CD4-positive, alpha-beta T cell treated with Interleukin-4 for 1 hour (primary cell): ENCODE results near the gene STOML1.

Experiments used
- DNase-seq, 2 donors: peaks; one replicate each; pipeline ENCODE4 v3.0.0-alpha.2; 2020 to 2022

Gene STOML1, protein sequence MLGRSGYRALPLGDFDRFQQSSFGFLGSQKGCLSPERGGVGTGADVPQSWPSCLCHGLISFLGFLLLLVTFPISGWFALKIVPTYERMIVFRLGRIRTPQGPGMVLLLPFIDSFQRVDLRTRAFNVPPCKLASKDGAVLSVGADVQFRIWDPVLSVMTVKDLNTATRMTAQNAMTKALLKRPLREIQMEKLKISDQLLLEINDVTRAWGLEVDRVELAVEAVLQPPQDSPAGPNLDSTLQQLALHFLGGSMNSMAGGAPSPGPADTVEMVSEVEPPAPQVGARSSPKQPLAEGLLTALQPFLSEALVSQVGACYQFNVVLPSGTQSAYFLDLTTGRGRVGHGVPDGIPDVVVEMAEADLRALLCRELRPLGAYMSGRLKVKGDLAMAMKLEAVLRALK

DNA sequence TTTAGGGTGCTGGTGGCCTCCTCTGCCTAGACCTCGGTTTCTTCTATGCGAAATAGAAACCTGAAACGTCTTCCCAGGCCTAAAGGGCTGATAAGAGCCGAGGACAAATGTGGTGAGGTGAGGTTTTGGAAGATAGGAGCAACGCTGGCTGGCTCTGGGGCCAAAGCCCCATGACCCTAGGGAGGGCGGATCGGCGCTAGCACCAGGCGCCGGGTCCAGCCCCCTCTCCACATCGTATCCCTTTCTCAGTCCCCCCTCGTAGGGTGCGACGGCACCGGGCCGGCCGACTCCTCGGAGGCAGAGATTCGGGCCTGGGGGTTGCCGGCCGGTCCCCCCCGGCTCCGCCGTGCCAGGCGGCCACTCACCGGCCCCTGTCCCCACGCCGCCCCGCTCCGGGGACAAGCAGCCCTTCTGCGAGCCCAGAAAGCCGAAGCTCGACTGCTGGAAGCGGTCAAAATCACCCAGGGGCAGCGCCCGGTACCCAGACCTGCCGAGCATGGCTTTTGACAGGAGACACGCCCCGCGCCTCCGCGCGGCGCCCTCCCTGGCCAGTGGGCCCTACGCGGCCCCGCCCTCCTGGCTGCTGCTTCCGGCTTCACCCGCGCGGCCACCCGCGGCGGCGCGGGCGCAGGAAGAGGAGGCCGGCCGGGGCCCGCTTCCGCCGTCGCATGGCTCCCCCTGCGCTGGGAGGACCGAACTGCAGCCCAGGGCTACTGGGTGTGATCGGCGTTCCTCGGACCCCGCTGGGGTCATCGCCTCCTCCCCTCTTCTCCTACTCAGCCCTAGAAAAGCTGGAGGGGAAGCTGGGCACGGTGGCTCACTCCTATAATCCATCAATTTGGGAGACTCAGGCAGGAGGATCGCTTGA lies at the start of gene STOML1:
Gene STOML1 (minus strand): TSS at position 570 of the 868 bp plus-strand sequence. CDS start 72 bp downstream, at position 498.
- DNase-seq = peak; percentile 92 to 95

DNA sequence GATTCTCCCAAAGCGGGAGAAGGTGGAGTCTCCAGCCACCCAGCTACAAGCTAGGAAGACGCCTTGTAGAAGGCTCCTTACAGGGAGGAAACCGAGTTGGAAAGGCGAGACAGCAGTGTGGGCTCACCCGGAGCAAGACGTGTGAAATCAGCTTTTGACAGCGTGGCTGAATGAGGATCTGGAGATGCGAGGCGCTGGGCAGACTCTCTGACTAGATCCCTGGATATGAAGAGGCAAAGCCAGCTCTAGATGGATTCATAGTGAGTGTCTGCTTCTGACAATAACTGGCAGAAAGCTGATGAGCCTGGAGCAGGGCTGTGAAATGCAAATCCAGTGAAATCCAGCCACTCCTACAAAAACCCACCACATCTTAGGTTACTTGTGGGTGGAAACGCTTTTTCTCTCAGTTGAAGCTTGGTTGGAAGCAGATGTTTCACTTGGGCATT lies 49.2 kb upstream of the STOML1 start:
- DNase-seq = no peak

DNA sequence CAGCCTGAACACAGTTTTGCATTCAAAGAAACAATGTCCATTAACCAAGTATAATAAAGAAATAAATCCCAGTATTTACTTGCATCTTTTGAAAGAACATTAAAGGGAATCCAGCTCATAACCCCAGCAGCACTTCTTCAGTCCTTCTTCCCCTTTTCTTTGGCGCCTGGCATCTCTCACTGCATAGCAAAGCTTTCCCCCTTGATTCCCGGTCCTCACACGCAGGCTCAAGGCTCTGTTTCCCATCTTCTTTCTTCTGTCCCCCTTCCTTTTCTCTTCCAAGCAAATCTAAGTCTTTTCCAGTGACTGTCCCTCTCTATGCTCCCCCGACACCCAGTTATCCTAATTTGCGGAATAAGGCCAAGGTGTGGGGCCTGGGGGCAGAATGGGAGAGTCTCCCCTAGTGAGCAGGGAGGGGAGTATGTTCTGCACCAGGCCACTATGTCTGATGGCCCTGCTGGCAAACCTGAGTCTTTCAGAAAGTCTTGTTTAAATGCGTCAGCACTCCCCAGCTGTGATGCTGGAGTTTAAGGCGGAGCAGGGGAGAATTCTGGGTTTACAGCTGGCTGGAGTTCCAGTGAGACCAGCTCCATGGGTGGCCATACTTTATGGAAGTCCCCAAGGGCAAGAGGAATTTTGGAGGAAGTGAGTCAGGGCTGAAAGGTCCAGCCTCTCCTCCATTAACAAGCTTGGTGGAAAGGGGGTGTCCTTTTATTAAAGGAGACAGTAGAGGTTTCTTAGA lies 48.2 kb upstream of the STOML1 start:
- no peak for DNase-seq

DNA sequence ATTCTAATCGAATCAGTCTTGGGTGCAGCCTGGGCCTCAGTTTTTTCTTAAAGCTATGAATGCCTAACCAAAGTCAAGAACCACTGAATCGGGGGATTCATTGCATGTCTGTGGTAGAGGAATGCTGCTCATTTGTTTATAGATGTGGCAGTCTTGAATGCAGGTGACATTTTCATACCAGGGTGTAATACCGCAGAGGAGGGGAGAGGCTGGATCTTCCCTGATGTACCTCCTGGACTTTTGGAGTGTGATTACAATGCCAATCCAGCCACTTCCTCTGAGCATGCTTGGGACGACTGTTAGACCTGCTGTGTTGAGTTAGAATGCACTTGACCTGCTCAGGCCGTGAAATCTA lies 47.5 kb upstream of the STOML1 start:
- DNase-seq = no peak

DNA sequence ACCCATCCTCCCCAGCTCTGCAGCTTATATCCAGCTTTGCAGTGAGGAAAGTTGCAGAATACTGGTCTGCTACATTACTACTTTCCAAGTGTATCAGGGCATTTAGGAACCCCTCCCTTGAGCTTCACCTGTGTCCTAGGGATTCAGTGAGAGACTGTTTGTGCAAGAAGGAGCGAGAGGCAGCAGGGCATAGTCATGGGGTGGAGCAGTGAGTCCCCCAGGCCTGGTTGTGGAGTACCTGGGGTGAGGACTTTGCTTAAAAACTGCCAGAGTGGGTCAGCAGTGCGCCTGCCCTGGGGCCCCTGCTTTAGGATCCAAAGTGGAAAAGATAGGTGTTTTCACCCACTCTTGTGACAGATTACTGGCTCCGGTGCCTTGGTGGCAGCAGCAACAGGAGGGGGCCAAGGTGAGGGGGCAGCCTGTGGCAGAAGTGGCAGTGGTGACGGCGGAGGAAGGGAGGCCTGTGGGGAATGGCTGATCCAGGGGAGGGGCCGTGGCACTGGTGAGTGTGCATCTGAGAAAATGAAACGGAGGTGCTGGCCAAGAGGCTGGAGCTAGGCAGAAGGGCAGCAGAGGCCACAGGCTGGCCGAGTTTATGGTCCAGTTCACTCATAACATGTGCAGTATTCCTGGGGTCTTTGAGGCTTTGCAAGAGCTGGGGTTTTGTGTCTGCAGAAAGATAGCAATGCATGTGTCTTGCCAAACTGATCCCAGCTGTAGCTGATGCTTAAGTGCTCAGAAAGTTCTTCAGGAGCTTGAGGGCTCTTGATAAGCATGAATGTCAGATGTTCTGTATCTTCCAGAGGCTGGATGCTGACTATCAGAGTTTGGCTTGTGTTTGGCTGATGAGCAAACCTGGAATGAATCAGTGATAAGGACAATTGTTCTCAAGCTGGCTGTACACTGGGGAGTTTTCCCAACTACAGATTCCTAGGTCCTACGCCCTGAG lies 46.9 kb upstream of the STOML1 start:
- no peak for DNase-seq

DNA sequence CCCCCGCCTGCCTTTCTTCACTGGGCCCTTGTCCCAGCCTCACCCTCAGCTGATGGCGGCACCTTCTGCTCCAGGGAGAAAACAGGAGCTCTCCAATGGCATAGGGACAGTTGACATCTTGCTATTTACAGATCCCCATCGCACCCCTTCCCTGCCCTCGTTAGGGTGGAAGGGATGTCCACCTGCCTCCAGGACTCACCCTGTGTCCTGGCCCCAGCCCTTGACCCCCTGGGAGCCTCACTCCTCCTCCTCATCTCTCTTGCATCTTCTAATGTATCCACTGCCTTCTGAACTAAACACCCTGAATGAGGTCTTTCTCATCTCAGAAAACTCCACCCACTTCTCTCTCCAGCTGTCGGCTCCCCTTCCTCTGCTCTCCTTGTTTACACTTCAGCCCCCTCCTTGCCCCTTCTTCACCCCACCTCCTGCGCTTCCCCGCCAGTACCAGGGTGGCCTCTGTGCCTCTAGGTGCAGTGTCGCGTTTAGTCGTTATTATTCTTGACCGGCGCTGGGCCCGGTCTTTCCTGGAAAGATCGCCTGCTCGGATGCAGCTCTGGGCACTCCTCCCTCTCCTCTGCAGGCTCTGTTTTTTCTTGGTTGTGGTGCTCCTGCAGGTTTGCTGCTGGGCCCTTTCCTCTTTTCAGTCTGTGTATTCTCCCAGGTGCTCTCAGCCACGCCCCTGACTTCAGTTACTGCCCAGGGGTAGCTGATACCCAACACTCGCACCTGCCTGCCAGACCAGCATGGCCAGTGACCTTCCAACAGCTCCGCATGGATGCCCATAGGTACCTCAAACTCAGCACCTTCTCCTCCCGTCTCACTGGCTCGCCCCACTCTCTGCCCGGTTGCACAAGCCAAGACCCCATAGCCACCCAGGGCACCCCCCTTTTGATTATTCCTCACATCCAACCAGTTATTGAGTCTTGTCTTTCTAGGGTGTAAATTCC lies 45.3 kb upstream of the STOML1 start:
- DNase-seq = no peak

DNA sequence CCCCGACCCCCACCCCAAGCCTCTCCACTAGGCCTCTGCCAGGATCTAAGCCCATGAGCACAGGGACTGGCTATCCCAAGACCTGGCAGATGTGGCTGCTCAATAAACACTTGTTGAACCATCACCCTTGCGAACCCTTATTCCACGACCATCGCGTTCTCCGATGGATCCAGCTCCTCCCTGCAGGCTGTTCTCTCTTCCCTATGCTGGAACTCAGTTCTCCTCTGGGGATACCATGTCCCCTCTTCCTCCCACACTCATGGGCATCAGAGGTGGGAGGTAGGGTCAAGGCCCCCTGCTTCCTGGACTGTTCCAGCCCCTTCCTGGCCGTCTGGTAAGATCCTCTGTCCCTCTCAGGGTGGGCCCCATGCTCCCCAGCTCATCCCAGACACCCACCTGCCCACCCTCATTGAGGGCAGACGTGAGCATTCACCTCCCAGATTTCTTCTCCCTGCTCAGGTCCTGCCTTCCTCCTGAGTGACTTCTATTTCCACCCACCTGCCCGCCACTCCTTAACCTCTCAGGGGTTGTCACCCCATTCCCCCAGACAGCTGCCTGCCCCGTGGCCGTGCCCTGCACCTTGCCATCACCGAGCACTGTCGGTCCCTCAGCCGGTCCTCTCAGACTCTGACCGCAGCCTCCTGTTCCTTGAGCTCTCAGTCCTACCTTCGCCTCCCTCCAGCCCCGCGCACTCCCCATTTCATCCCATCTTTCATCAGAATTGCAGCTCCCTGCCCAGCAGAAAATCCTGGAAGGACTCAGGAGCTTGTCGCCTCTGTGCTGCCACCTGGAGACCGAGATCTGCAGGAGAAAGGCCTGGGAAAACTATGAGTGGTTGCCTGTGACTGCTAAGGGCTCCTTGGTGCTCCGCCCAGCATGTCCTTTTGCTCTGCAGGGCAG lies 44.4 kb upstream of the STOML1 start:
- DNase-seq = no peak

DNA sequence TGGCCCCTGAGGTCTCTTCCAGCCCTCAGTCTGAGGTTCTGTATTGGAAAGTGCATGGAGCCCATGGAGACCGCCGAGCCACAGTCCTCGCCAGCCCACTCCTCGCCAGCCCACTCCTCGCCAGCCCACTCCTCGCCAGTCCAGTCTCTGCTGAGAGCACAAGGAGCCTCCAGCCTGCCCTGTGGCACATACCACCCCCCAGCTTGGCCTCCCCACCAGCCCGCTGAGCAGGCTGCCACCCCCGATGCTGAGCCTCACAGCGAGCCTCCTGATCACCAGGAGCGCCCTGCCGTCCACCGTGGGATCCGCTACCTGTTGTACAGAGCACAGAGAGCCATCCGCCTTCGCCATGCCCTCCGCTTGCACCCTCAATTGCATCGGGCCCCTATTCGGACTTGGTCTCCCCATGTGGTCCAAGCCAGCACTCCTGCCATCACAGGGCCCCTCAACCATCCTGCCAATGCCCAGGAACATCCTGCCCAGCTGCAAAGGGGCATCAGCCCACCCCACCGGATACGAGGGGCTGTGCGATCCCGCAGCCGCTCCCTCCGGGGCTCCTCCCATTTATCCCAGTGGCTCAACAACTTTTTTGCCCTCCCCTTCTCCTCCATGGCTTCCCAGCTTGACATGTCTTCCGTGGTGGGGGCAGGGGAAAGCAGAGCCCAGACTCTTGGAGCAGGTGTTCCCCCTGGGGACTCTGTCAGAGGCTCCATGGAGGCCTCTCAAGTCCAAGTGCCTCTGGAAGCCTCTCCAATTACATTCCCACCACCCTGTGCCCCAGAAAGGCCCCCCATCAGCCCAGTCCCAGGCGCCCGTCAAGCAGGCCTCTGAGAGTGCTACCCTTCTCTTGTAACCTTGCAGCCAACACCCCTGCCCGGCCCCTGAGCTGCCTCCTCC lies 43.3 kb upstream of the STOML1 start:
- DNase-seq = no peak

DNA sequence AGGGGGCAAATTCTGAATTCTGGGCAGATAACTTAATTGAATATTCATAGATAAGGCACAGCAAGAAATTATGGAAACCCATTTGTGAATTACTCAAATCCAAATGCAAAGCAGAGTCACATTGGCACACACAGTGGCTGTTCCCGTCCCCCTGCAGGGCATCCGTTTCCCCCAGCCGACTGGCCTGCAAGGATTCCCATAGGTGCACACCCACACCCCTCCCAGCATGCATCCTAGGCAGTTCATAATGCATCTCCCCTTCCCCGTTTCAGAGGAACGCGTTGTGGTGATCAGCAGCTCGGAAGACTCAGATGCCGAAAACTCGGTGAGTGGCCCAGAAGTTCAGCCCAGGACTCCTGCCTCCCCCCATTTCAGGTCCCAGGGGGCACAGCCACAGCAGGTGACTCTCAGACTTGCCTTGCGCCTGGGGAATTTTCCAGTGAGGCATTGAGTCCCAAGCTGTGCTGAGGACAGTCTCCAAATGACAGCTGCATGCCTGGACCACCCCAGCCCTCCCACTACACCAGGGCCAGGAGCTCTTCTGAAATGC lies 42.2 kb upstream of the STOML1 start:
- DNase-seq = no peak

DNA sequence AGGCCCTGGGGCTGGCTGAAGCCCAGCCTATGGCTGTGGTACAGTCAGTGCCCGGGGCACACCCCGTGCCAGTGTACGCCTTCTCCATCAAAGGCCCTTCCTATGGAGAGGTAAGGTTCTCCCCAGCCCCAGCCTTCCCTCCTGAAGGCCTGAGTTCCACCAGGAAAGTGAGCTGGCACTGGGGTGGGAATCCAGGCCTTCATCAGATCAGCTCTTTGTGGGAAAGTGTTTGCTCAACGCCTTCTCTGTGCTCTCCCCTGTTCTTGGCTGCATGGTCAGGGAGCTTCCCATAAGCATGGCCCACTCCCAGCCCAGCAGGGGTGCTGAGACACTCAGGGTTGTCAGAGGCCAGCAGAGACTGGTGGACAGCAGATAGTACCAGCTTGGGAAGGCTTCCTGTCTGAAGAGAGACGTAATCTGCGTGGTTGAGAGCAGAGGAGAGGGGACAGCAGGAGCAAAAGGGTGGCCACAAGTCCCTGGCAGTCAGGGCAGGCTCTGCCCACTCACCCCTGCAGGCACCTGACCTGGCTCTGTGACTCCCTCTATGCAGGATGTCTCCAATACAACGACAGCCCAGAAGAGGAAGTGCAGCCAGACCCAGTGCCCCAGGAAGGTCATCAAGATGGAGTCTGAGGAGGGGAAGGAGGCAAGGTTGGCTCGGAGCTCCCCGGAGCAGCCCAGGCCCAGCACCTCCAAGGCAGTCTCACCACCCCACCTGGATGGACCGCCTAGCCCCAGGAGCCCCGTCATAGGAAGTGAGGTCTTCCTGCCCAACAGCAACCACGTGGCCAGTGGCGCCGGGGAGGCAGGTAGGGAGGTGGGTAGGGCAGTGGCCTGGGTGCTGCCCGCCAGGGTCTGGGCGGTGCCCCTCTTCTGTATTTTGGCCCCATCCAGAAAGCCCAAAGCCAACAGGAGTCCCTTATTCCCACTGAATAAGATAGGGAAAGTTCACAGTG lies 40.8 kb upstream of the STOML1 start:
- DNase-seq = no peak

DNA sequence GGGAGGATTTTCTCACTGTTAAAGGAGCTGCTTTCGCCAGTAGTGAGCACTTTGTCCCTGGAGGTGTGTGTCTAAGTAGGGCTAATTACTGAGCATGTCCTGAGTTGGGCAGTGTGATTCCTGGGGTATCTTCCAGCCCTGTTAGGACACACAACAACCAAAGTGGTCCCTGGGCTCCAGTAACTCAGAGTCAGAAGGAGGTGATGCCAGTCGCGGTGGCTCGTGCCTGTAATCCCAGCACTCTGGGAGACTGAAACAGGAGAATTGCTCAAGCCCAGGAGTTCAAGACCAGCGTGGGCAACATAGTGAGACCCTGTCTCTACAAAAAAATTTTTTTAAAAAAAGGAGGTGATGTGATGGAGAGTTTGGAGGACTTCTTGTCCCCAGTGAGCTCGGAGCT lies 40.0 kb upstream of the STOML1 start:
- no peak for DNase-seq

DNA sequence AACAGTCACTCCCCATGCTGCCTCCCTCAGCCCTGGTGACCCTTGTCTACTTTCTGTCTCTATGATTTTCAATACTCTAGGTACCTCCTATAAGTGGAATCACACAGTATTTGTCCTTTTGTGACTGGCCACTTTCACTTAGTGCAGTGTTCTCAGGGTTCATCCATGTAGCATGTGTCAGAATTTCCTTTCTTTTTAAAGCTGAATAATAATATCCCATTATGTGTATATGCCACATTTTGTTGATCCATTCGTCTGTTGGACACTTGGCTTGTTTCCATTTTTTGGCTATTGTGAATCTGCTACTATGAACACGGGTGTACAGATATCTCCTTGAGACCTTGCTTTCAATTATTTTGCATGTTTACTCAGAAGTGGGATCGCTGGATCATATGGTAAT lies 36.6 kb upstream of the STOML1 start:
- no peak for DNase-seq

DNA sequence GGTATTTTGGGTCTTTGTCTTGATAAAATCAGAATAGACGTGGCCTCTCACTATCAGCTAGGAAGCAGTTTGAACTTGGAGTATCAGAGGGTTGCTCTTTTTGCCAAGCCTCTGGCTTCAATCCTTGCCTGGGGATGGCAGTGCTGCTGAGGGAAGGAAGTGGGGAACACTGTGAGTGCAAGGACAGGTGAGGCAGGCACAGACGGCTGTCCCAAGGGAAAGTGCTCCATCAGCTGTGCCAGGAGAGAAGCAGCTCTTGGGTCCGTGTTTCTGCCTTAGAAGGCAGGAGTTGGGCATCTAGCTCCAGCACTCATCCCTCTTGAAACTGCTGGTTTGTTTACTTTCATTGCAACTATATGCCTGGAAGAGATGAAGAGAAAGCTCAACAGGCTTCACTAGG lies 35.6 kb upstream of the STOML1 start:
- DNase-seq = no peak

DNA sequence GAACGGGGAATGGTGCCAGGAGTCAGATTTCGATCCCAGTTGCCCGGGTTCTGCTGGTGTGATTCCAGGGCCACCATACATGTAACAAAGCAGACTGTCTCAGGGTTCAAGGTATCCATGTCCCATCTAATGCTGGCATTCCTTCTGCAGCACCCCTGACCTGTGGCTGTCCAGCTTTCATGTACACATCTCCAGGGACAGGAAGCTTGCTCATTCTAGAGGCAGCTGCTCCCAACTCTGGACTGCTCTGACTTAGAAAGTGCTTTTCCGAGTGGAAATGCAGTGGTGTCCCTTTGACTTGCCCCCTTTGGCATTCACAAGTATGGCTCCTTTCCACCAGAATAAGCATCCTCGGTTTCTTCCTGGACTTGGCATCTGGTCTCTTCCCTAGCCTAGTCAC lies 33.3 kb upstream of the STOML1 start:
- DNase-seq = no peak

DNA sequence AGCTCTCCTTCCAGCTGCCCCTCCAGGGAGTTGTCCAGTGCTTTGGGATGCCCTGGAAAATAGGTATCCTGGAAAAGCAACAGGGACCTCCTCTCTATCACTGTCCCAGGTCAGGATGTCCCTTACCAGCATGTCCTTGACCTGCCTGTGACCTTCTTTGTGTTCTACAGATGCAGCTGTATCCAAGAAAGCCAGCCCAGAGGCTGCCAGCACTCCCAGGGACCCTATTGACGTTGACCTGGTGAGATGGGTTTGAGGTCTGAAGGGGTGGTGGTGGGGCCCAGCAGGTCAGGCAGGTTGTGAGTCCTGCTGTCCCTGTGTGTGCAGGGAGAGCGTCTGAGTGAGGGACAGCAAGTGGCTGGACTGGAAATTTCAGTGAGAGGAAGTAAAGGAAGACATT lies 32.6 kb upstream of the STOML1 start:
- no peak for DNase-seq

DNA sequence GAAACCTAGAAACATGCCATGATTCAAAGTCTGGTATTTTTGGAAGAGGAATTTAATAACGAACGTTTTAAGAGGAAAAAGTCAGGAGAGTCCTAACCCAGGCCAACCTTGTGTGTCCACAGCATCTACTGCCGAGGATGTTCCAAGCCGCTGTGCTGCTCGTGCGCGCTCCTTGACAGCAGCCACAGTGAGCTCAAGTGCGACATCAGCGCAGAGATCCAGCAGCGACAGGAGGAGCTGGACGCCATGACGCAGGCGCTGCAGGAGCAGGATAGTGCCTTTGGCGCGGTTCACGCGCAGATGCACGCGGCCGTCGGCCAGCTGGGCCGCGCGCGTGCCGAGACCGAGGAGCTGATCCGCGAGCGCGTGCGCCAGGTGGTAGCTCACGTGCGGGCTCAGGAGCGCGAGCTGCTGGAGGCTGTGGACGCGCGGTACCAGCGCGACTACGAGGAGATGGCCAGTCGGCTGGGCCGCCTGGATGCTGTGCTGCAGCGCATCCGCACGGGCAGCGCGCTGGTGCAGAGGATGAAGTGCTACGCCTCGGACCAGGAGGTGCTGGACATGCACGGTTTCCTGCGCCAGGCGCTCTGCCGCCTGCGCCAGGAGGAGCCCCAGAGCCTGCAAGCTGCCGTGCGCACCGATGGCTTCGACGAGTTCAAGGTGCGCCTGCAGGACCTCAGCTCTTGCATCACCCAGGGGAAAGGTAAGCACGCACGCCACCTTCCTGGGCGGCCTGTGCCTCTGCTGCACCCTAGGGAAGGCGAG lies 30.8 kb upstream of the STOML1 start:
- DNase-seq = no peak

DNA sequence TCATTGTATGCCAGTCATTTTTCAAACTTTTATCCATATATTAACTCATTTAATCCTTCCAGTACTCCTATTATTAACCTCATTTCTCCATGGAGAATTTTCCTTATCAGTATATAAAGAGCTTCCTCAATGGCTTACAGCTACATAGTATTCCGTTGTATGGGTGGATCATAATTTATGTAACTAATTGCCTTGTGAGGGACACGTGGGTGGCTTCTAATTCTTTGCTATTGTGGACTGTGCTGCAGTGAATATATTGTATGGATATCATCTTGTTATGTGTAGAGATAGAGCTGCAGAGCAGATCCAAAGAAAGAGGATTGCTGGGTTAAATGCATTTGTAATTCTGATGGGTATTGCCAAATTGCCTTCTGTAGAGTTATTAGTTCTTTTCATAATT lies 27.6 kb upstream of the STOML1 start:
- DNase-seq = no peak
